Testis (tissue), 2 donors: ENCODE measurements around the gene MAPK12.

Source experiments
- CTCF ChIP-seq, 3 experiments: fragments of 450-650 bp in 2 of 3; fragments of 200-600 bp in 1 of 3; sonication (generic) in 1 of 3; IDR thresholded peaks; one replicate each; pipeline ENCODE4 v1.5.1; 2016 to 2019; ENCODE audit warnings: antibody characterized with exemption in 3 of 3, mild to moderate bottlenecking in 2 of 3, moderate library complexity in 1 of 3
- POLR2A ChIP-seq: fragments of 450-650 bp; IDR thresholded peaks from one replicate; pipeline ENCODE4 v1.6.1; 2017; ENCODE audit warnings: antibody characterized with exemption, mild to moderate bottlenecking, moderate library complexity

DNA sequence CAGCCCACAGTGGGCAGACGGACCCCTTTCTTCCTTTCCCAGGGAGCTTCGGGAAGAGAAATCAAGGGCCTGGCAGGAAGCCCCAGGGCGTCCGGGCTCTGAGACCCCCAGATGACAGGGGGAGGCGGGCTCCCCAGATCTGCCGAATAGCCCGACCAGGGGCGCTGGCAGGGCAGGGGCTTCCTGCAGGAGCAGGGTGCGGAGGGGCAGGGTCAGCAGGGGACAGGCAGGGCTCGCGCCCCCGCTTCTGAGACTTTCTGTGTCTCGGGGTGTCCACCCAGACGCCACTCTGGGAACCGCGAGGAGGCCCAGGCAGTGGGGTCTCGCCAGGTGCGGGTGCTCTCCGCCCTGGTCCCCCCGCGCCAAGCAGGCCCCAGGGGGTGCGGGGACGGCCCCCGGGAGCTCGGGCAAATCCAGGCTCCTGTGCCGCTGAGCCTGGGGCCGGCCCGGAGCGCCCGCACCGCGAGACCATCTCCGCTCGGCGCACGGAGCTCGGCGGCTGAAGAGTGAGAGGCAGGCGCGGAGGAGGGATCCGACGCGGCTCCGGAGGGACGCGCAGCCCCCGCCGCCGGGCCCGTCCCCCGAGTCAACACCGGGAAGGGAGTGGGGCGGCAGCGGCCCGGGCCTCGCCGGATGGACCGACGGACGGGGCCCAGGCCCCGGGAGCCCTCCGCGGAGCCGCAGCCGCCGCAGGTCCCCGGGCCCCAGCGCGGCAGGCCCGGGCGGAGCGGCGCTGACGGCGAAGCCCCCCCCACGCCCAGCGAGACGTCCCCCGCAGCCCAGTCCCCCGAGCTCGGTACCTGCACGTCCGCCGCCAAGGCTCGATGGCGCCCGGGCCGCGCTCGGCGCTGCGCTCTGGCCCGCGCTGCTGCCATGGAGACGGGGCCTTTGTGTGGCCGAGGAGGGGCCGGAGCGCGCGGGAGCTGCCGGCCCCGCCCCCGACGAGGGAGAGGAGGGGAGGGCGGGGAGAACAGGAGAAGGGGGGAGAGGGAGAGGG is 45.6 kb upstream of the MAPK12 start, which contains the start of gene PLXNB2:
- TF ChIP-seq CTCF (IDR thresholded peaks at IDR 0.05) (no peak), POLR2A (no peak)
